Mesothelial cell of epicardium (in vitro differentiated cells): ENCODE measurements around the gene ABCC5. TPM values are rescaled to one million over a fixed set of nuclear protein-coding genes. Genes with fewer than 3 reads are reported as not detected.

ENCODE experiments used
- DNase-seq, 2 experiments: peaks; one replicate each; pipeline ENCODE4 v3.0.0; 2021; ENCODE audit warnings: low spot score in 2 of 2; ENCODE audit not compliant: unreplicated experiment in 2 of 2
- H3K27ac Mint-ChIP-seq: 2 replicates; pipeline ENCODE4 v1.8.0; 2021; ENCODE audit warnings: mixed read lengths
- H3K27me3 Mint-ChIP-seq: 2 replicates; pipeline ENCODE4 v1.8.0; 2021; ENCODE audit warnings: low read depth, mixed read lengths
- H3K36me3 Mint-ChIP-seq: 2 replicates; pipeline ENCODE4 v1.8.0; 2021; ENCODE audit warnings: mixed read lengths
- H3K4me1 Mint-ChIP-seq: 2 replicates; pipeline ENCODE4 v1.8.0; 2021; ENCODE audit warnings: mixed read lengths
- H3K4me3 Mint-ChIP-seq: 2 replicates; pipeline ENCODE4 v1.8.0; 2021; ENCODE audit warnings: mild to moderate bottlenecking, moderate library complexity, mixed read lengths
- H3K9me3 Mint-ChIP-seq: 2 replicates; pipeline ENCODE4 v1.8.0; 2021; ENCODE audit warnings: mixed read lengths
- total RNA-seq: library from RNA; stranded (reverse); gene quantifications from 3 replicates; pipeline ENCODE4 v1.2.1, GENCODE V29; 2021
- TF ChIP-seq, protein P1 (sequence below): fragments of 200-600 bp; sonication (generic); IDR thresholded peaks from one replicate; pipeline ENCODE4 v1.5.0; 2021; ENCODE audit warnings: antibody characterized with exemption; ENCODE audit not compliant: unreplicated experiment

Gene ABCC5
- total RNA-seq, 1 donor from 2014 or later: 62.3 TPM

DNA sequence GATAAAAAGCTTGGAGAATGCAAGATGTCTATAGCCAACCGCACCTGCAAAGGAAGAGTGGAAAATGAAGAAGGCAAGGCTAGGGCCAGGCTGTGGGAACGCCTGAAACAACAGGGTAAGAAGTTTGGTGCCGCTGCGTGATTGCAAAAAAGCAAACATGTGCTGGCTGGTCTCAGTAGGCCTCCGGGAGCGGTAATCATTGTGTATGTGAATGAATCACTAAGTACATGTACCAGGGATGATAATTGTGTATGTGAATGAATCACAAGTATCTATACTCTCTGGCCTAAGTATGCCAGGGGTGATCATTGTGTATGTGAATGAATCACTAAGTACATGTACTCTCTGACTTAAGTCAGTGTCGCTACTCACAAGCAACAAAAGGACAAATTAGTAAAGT lies 92.7 kb downstream of the ABCC5 start:
- no peaks in the 10 kb centered on the region for H3K27me3 Mint-ChIP-seq
- H3K27ac Mint-ChIP-seq: no peak overlapping the region
- peaks cover 40% of the 10 kb centered on the region for H3K36me3 Mint-ChIP-seq
- TF ChIP-seq, protein P1, sequence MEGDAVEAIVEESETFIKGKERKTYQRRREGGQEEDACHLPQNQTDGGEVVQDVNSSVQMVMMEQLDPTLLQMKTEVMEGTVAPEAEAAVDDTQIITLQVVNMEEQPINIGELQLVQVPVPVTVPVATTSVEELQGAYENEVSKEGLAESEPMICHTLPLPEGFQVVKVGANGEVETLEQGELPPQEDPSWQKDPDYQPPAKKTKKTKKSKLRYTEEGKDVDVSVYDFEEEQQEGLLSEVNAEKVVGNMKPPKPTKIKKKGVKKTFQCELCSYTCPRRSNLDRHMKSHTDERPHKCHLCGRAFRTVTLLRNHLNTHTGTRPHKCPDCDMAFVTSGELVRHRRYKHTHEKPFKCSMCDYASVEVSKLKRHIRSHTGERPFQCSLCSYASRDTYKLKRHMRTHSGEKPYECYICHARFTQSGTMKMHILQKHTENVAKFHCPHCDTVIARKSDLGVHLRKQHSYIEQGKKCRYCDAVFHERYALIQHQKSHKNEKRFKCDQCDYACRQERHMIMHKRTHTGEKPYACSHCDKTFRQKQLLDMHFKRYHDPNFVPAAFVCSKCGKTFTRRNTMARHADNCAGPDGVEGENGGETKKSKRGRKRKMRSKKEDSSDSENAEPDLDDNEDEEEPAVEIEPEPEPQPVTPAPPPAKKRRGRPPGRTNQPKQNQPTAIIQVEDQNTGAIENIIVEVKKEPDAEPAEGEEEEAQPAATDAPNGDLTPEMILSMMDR: no peak
- no peak for DNase-seq
- H3K4me3 Mint-ChIP-seq: no peak overlapping the region
- H3K9me3 Mint-ChIP-seq: no peaks in the 10 kb centered on the region
- H3K4me1 Mint-ChIP-seq: no peaks in the 10 kb centered on the region

DNA sequence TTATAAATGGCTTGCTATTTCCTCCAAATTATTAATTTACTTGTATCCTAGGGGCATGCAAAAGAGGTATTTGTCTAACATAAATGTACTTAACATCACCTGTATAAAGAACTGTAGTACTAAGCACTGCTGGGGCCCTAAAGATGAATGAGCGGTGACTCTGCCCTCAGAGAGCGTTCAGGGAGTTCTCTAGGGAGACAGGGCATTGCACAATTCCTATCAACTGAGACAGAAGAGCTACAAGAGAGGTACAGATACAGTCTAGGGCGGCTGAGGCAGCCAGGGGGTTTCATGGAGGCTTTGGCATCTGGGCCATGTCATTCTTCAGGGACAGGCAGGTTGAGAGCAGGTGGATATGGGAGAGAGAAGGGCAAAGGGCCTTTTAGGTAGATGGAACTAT lies 93.1 kb downstream of the ABCC5 start:
- Mint-ChIP-seq H3K36me3 (peaks cover 42% of the 10 kb centered on the region), H3K4me1 (no peaks in the 10 kb centered on the region), H3K27me3 (no peaks in the 10 kb centered on the region), H3K9me3 (no peaks in the 10 kb centered on the region), H3K27ac (no peak overlapping the region), H3K4me3 (no peak overlapping the region)
- TF ChIP-seq, protein P1: no peak
- no peak for DNase-seq

DNA sequence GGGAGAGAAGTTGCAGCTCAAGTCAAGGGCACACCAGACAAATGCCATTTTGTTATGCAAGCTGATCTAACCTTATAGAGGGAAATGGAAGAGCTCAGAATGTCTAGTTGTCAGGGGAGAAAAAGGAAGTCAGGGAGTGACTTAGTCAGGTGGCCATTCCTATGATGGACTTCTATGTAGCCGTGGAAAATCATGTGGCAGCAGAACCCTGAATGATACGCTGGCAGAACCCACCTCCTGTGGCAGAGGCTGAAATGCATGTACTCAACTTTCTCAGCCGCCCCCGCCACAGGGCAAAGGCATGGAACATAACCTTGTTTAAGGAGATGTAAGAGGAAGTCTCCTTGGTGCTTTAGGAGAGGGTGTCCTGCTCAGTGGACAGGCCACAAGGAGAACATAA lies 95.3 kb downstream of the ABCC5 start:
- no peak overlapping the region for H3K27ac Mint-ChIP-seq
- TF ChIP-seq, protein P1: no peak
- no peaks in the 10 kb centered on the region for H3K9me3 Mint-ChIP-seq
- no peak for DNase-seq
- H3K27me3 Mint-ChIP-seq: no peaks in the 10 kb centered on the region
- H3K4me3 Mint-ChIP-seq: no peak overlapping the region
- H3K4me1 Mint-ChIP-seq: no peaks in the 10 kb centered on the region
- H3K36me3 Mint-ChIP-seq: peaks cover 34% of the 10 kb centered on the region

- no peak overlapping the region for H3K4me3 Mint-ChIP-seq
- H3K27ac Mint-ChIP-seq: no peak overlapping the region
- TF ChIP-seq, protein P1: no peak
- H3K27me3 Mint-ChIP-seq: no peaks in the 10 kb centered on the region
- no peaks in the 10 kb centered on the region for H3K4me1 Mint-ChIP-seq
- no peaks in the 10 kb centered on the region for H3K9me3 Mint-ChIP-seq
- H3K36me3 Mint-ChIP-seq: peaks cover 26% of the 10 kb centered on the region
- DNase-seq: no peak
Observed at GRCh38 chr3:183921096-183921495, 96.6 kb downstream of the ABCC5 start.

DNA sequence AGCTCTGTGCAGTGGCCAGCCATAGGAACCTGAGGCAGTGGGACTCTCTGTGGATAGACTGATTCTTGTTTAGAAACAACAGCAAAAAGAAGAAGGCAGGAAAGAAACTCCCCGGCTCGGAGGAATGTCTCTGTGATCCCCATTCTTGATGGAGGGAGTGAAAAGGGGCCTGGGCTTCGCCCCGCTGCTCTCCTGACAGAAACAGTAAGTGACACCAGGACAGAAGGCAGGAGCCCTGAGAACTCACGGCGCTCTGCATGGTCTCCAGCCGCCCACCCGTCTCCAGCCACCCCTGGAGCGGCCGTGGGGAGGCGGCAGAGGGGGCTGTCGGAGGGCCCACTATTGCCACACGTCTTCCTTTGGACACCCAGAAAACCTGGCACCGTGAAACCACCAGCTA lies 97.3 kb downstream of the ABCC5 start:
- Mint-ChIP-seq H3K36me3 (peaks cover 26% of the 10 kb centered on the region), H3K4me1 (no peaks in the 10 kb centered on the region), H3K4me3 (no peak overlapping the region), H3K9me3 (no peaks in the 10 kb centered on the region), H3K27me3 (no peaks in the 10 kb centered on the region), H3K27ac (no peak overlapping the region)
- DNase-seq: no peak
- TF ChIP-seq, protein P1: no peak

DNA sequence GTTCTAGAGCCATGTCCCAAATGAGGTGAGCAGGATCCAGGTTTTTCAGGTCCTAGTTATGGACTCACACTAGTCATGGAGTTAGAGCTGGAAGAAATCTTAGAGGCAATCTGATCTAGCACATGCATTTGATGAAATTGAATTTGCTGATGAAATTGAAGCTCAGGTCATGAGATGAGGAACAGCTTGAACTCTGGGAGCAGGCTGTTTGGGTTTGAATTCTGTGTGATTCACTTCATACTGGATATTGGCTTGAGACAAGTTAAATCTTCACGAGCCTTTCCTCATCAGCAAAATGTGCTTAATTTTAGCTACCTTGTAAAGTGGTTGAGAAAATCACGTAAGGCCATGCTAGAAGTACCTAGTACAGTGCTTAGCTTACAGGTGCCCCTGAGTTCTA lies 99.5 kb downstream of the ABCC5 start:
- Mint-ChIP-seq H3K9me3 (no peaks in the 10 kb centered on the region), H3K4me3 (no peak overlapping the region), H3K27me3 (no peaks in the 10 kb centered on the region), H3K36me3 (peaks cover 16% of the 10 kb centered on the region), H3K4me1 (no peaks in the 10 kb centered on the region), H3K27ac (no peak overlapping the region)
- no peak for DNase-seq
- TF ChIP-seq, protein P1: no peak
